Measurements from ENCODE around the gene DERL3.

GRCh38 chr22:23874871-23875270, 36.1 kb upstream of the DERL3 start:
- TF ChIP-seq EZH2 (IDR thresholded peaks at IDR 0.05; ENCODE audit: insufficient read depth, poor library complexity, severe bottlenecking) (no peak), EZH2phosphoT487 (IDR thresholded peaks at IDR 0.05; ENCODE audit: insufficient read depth, low read depth) (no peak)

All from GM23248 (cell line).